ENCODE measurements around the gene SMYD3.

The SMYD3 gene

GRCh38 chr1:246200738-246201137 is 306.3 kb downstream of the SMYD3 start:
- no peak for DNase-seq

GRCh38 chr1:246200225-246200624 is 306.9 kb downstream of the SMYD3 start:
- no peak for DNase-seq

GRCh38 chr1:246199086-246199645 is 307.9 kb downstream of the SMYD3 start:
- DNase-seq = no peak

GRCh38 chr1:246198115-246198816 is 308.8 kb downstream of the SMYD3 start:
- no peak for DNase-seq

- no peak for DNase-seq
Measured at GRCh38 chr1:246197076-246197475, 310.0 kb downstream of the SMYD3 start.

- no peak for DNase-seq
Measured at GRCh38 chr1:246195296-246195695, 311.8 kb downstream of the SMYD3 start.

GRCh38 chr1:246193537-246193936 is 313.5 kb downstream of the SMYD3 start:
- no peak for DNase-seq

- DNase-seq = no peak
Measured at GRCh38 chr1:246189126-246189525, 318.0 kb downstream of the SMYD3 start.

- DNase-seq = no peak
Measured at GRCh38 chr1:246187834-246188372, 319.2 kb downstream of the SMYD3 start.

GRCh38 chr1:246184503-246184902 is 322.6 kb downstream of the SMYD3 start:
- DNase-seq = no peak

GRCh38 chr1:246182149-246182851 is 324.8 kb downstream of the SMYD3 start:
- no peak for DNase-seq

GRCh38 chr1:246181241-246181640 is 325.8 kb downstream of the SMYD3 start:
- no peak for DNase-seq

GRCh38 chr1:246179401-246179800 is 327.7 kb downstream of the SMYD3 start:
- DNase-seq = no peak

GRCh38 chr1:246178717-246179311 is 328.3 kb downstream of the SMYD3 start:
- no peak for DNase-seq

- no peak for DNase-seq
Measured at GRCh38 chr1:246176126-246177024, 330.7 kb downstream of the SMYD3 start.

GRCh38 chr1:246170574-246171261 is 336.4 kb downstream of the SMYD3 start:
- DNase-seq = no peak

GRCh38 chr1:246169486-246169885 is 337.6 kb downstream of the SMYD3 start:
- DNase-seq = no peak

- DNase-seq = no peak
Measured at GRCh38 chr1:246169019-246169418, 338.1 kb downstream of the SMYD3 start.

GRCh38 chr1:246166841-246167240 is 340.2 kb downstream of the SMYD3 start:
- no peak for DNase-seq

- DNase-seq = no peak
Measured at GRCh38 chr1:246165826-246166709, 341.0 kb downstream of the SMYD3 start.

GRCh38 chr1:246164764-246165163 is 342.3 kb downstream of the SMYD3 start:
- no peak for DNase-seq

All from GOT3 (cell line).